Coronary artery (tissue), 2 donors: ENCODE measurements around the gene CA9.

Experiments
- DNase-seq: peaks from one replicate; pipeline ENCODE4 v3.0.0-alpha.2; 2017; ENCODE audit warnings: low spot score
- H3K27ac ChIP-seq, 2 donors: fragments of 200-600 bp; sonication (generic); one replicate each; pipeline ENCODE4 v1.5.1; 2016 to 2019
- H3K4me3 ChIP-seq: fragments of 200-600 bp; sonication (generic); 2 replicates; pipeline ENCODE4 v1.5.1; 2016; ENCODE audit warnings: mild to moderate bottlenecking, moderate library complexity
- CTCF ChIP-seq: fragments of 200-600 bp; sonication (generic); IDR thresholded peaks from one replicate; pipeline ENCODE4 v1.5.1; 2019; ENCODE audit warnings: antibody characterized with exemption

The CA9 gene

GRCh38 chr9:35685506-35685905, 11.8 kb downstream of the CA9 start:
- Histone ChIP-seq H3K4me3 (peak overlapping the region; percentile 82), H3K27ac (peak overlapping the region; percentile 96)
- DNase-seq, result no peak
- no peak for TF ChIP-seq CTCF

GRCh38 chr9:35686222-35687203, 12.8 kb downstream of the CA9 start:
- Histone ChIP-seq H3K4me3 (peak overlapping the region; percentile 82), H3K27ac (peak overlapping the region; percentile 96)
- no peak for TF ChIP-seq CTCF
- no peak for DNase-seq

- TF ChIP-seq CTCF, result no peak
- H3K4me3 ChIP-seq, result peak overlapping the region; percentile 82
- DNase-seq, result no peak
- peak overlapping the region; percentile 96 for H3K27ac ChIP-seq
Measured at GRCh38 chr9:35687306-35687705, 13.6 kb downstream of the CA9 start.

GRCh38 chr9:35687972-35688557, 14.3 kb downstream of the CA9 start:
- DNase-seq, result no peak
- Histone ChIP-seq H3K4me3 (peak overlapping the region; percentile 82), H3K27ac (peak overlapping the region; percentile 96)
- TF ChIP-seq CTCF, result no peak

GRCh38 chr9:35688558-35689541, 15.1 kb downstream of the CA9 start:
- H3K4me3 ChIP-seq, result peak overlapping the region; percentile 82
- no peak for DNase-seq
- TF ChIP-seq CTCF, result no peak
- peak overlapping the region; percentile 96 for H3K27ac ChIP-seq

- DNase-seq, result peak; percentile 95
- Histone ChIP-seq H3K4me3 (peak within 1 kb of the TSS; percentile 82), H3K27ac (peak within 1 kb of the TSS; percentile 96)
- no peak for TF ChIP-seq CTCF
Measured at GRCh38 chr9:35689542-35690293, 16.0 kb downstream of the CA9 start, which contains the start of gene TPM2. TSS of gene TPM2 (minus strand) at chr9:35689925. CDS start at chr9:35689817, 108 bp downstream.
